GM18951 (cell line): Measurements from ENCODE around the gene KRTAP29-1.
"Not testable (repeated sequence)": the region's sequence is repeated elsewhere in the genome, so short reads cannot be mapped to it uniquely, and the experiment has no call there.

Experiments used
- POLR2A ChIP-seq: IDR thresholded peaks from 4 replicates; pipeline ENCODE4 v1.6.1; 2011; ENCODE audit warnings: mild to moderate bottlenecking; ENCODE audit not compliant: insufficient read length, insufficient read depth; ENCODE audit errors: extremely low read depth
- in situ Hi-C: fragments of 300-500 bp; cut with MboI; formaldehyde crosslinking; loops from one replicate; pipeline ENCODE4 v1.12.0; 2022; ENCODE audit warnings: low sequenced_read_pairs, mixed read lengths, inconsistent platforms; ENCODE audit not compliant: unreplicated experiment

KRTAP29-1 gene

GRCh38 chr17:41301204-41301790 is 1.4 kb downstream of the KRTAP29-1 start:
- in situ Hi-C loops, result no loop called here
- TF ChIP-seq POLR2A, result no peak

GRCh38 chr17:41298458-41299135 is 4.1 kb downstream of the KRTAP29-1 start:
- in situ Hi-C loops, result no loop called here

GRCh38 chr17:41296846-41297245 is 5.8 kb downstream of the KRTAP29-1 start:
- TF ChIP-seq POLR2A, result no peak
- in situ Hi-C loops, result no loop called here

More at GRCh38 chr17:41298458-41299135, 4.1 kb downstream of the KRTAP29-1 start:
- no peak for TF ChIP-seq POLR2A

- no peak for TF ChIP-seq POLR2A
- in situ Hi-C loops, result no loop called here
Measured at GRCh38 chr17:41294016-41294415, 8.6 kb downstream of the KRTAP29-1 start.

GRCh38 chr17:41287050-41287449 is 15.6 kb downstream of the KRTAP29-1 start:
- TF ChIP-seq POLR2A, result no peak
- in situ Hi-C loops, result loop anchor here (10.0 kb wide), 1 partner anchor 108 kb away; the partner anchor contains the start of gene KRT31

- in situ Hi-C loops, result loop anchor here (10.0 kb wide), 1 partner anchor 110 kb away; the partner anchor contains the start of gene KRT31
- no peak for TF ChIP-seq POLR2A
Measured at GRCh38 chr17:41284546-41284945, 18.1 kb downstream of the KRTAP29-1 start.

- no peak for TF ChIP-seq POLR2A
- in situ Hi-C loops, result loop anchor here (10.0 kb wide), 1 partner anchor 111 kb away; the partner anchor contains the start of gene KRT31
Measured at GRCh38 chr17:41284043-41284442, 18.6 kb downstream of the KRTAP29-1 start.

- TF ChIP-seq POLR2A, result no peak
- in situ Hi-C loops, result loop anchor here (5.0 kb wide), 1 partner anchor 546 kb away; no protein-coding TSS in a partner anchor
Measured at GRCh38 chr17:41278176-41278955, 24.3 kb downstream of the KRTAP29-1 start.

GRCh38 chr17:41275648-41276190 is 26.9 kb downstream of the KRTAP29-1 start, which contains the start of gene KRTAP9-7:
KRTAP9-7 (plus strand) TSS chr17:41275698; CDS start chr17:41275698, 0 bp downstream.
- in situ Hi-C loops, result loop anchor here (5.0 kb wide), 1 partner anchor 543 kb away; no protein-coding TSS in a partner anchor

GRCh38 chr17:41271858-41272257 is 30.8 kb downstream of the KRTAP29-1 start:
- in situ Hi-C loops, result no loop called here
- no peak for TF ChIP-seq POLR2A

GRCh38 chr17:41271323-41271722 is 31.3 kb downstream of the KRTAP29-1 start:
- in situ Hi-C loops, result not testable (repeated sequence)

GRCh38 chr17:41267711-41268110 is 34.9 kb downstream of the KRTAP29-1 start:
- in situ Hi-C loops, result no loop called here
- no peak for TF ChIP-seq POLR2A

- in situ Hi-C loops, result no loop called here
- no peak for TF ChIP-seq POLR2A
Measured at GRCh38 chr17:41265078-41265477, 37.6 kb downstream of the KRTAP29-1 start, which contains the start of gene KRTAP9-6. KRTAP9-6 (plus strand) TSS chr17:41265378; CDS start chr17:41265378, 0 bp downstream.

- no peak for TF ChIP-seq POLR2A
- in situ Hi-C loops, result no loop called here
Measured at GRCh38 chr17:41264599-41264998, 38.1 kb downstream of the KRTAP29-1 start.
